NB4 (cell line): Measurements from ENCODE around the gene RSPH3.

Experiments
- CTCF ChIP-seq: IDR thresholded peaks from one replicate; pipeline ENCODE4 v1.5.1; 2012; ENCODE audit warnings: low read depth, low read length
- MAX ChIP-seq: IDR thresholded peaks from 2 replicates; pipeline ENCODE4 v1.6.1; 2011; ENCODE audit warnings: low read depth, low read length
- MYC ChIP-seq: IDR thresholded peaks from 2 replicates; pipeline ENCODE4 v1.6.1; 2011; ENCODE audit warnings: low read depth, low read length
- POLR2A ChIP-seq: IDR thresholded peaks from 2 replicates; pipeline ENCODE4 v1.6.1; 2011; ENCODE audit warnings: mild to moderate bottlenecking; ENCODE audit not compliant: insufficient read length; ENCODE audit errors: extremely low read depth

GRCh38 chr6:159036673-159037072 is 36.7 kb upstream of the RSPH3 start:
- no peak for TF ChIP-seq CTCF
- TF ChIP-seq MAX: no peak
- no peak for TF ChIP-seq POLR2A
- TF ChIP-seq MYC: no peak
